Measurements from ENCODE around the gene KCNQ2. TPM values are rescaled to one million over a fixed set of nuclear protein-coding genes. Genes with fewer than 3 reads are reported as not detected.
A peak's percentile ranks its signal among the peaks of the same experiment; 100 is the strongest.

Gene KCNQ2
- total and polyA plus RNA-seq, 8 donors, result 0.54 to 12.5 (median 1.5) TPM

DNA sequence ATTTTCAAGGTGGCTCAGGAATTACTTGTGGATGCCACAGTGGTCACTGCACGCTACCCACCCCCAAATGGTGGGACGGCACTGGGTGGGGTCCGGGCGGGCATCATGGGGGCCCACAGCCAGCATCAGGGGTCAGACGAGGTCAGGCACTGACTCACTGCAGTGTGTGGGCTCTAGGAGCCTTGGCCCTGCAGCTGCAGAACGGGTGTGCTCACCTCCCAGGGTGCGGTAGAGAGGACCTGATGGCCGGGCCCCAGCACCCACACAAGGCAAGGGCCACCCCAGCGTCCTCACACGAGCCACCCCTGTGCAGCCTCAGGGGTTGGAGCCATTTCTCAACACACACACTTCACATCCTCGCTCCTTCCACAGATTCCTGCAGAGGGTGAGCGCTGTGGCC lies 34.3 kb downstream of the KCNQ2 start:
- intact Hi-C loops (cut with DNase I), result no loop called here
- FAIRE-seq (no peak), DNase-seq (no peak), ATAC-seq (no peak)
- 50 to 54% methylated on average over 12 of the region's 12 CpGs for WGBS, 2 donors
- TF ChIP-seq, protein P1, sequence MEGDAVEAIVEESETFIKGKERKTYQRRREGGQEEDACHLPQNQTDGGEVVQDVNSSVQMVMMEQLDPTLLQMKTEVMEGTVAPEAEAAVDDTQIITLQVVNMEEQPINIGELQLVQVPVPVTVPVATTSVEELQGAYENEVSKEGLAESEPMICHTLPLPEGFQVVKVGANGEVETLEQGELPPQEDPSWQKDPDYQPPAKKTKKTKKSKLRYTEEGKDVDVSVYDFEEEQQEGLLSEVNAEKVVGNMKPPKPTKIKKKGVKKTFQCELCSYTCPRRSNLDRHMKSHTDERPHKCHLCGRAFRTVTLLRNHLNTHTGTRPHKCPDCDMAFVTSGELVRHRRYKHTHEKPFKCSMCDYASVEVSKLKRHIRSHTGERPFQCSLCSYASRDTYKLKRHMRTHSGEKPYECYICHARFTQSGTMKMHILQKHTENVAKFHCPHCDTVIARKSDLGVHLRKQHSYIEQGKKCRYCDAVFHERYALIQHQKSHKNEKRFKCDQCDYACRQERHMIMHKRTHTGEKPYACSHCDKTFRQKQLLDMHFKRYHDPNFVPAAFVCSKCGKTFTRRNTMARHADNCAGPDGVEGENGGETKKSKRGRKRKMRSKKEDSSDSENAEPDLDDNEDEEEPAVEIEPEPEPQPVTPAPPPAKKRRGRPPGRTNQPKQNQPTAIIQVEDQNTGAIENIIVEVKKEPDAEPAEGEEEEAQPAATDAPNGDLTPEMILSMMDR (IDR thresholded peaks at IDR 0.05), result no peak
- H3K4me3 ChIP-seq, result no peak overlapping the region
- no peaks in the 10 kb centered on the region for H3K27me3 ChIP-seq
- no peaks in the 10 kb centered on the region for H3K4me1 ChIP-seq
- H3K9me3 ChIP-seq, result no peaks in the 10 kb centered on the region
- H3K27ac ChIP-seq, result no peak overlapping the region
- no peaks in the 10 kb centered on the region for H3K36me3 ChIP-seq

DNA sequence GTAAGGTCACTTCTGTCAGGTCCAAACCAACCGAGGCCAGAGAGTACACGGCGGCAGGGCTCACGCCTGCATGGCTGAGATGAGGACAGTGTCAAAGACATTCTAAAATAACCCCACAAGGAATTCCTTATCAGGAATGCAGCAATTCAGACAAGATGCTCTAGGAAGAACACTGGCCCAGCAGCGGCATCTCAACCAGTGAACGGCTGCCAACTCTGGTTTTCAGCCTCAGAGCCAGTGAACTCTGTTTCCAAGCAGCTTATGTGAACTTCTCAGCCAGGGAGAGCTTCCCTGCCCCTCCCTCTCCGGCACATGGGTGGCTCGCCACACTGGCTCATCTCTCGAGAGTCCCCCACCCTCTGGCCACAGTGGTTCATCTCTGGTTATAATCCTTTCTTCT lies 36.9 kb downstream of the KCNQ2 start:
- no peak overlapping the region for H3K27ac ChIP-seq
- no peaks in the 10 kb centered on the region for H3K9me3 ChIP-seq
- 53 to 62% methylated on average over 9 of the region's 9 CpGs for WGBS, 2 donors
- H3K4me1 ChIP-seq, result no peaks in the 10 kb centered on the region
- FAIRE-seq, result no peak
- ATAC-seq, result no peak
- no peak for DNase-seq
- TF ChIP-seq, protein P1 (IDR thresholded peaks at IDR 0.05), result no peak
- no peak overlapping the region for H3K4me3 ChIP-seq
- H3K36me3 ChIP-seq, result no peaks in the 10 kb centered on the region
- intact Hi-C loops (cut with DNase I), result no loop called here
- no peaks in the 10 kb centered on the region for H3K27me3 ChIP-seq

DNA sequence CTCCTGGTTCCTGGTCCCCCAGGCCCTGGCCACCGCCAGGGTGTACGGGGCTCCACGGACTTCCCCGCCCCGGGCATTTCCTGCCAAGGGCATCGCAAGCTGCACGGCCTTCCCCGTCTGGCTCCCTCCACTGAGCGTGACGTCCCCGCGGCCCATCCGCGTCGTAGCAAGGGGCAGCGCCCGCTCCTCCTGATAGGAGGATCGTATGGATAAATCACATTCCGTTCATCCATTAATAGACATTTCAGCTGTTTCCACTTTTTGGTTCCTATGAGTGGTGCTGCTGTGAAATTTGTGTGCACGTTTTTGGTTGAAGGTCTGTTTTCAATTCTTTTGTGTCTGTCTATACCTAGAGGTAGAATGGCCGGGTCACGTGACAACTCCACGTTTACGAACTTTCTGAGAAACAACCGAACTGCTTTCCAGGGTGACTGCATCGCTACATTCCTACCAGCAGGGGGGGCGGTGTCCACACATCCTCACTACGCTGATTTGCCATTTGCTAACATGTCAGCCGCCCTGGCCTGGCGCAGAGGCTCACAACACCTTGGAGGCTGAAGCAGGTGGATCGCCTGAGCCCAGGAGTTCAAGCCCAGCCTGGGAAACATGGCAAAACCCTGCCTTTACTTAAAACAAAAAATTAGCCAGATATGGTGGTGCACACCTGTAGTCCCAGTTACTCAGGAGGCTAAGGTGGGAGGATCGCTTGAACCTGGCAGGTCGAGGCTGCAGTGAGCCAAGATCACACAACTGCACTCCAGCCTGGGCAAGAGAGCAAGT lies 37.7 kb downstream of the KCNQ2 start:
- peak in 3 of 4 donors; percentile 43 to 67 (median 63) for ATAC-seq
- no peaks in the 10 kb centered on the region for H3K4me1 ChIP-seq
- H3K27ac ChIP-seq, result no peak overlapping the region
- WGBS, 2 donors, result 50 to 53% methylated on average over 33 of the region's 33 CpGs
- no peaks in the 10 kb centered on the region for H3K27me3 ChIP-seq
- no peak overlapping the region for H3K4me3 ChIP-seq
- TF ChIP-seq, protein P1 (IDR thresholded peaks at IDR 0.05), result peak in 3 of 4 donors; percentile 42 to 56 (median 52)
- intact Hi-C loops (cut with DNase I), result no loop called here
- DNase-seq, result no peak
- no peaks in the 10 kb centered on the region for H3K36me3 ChIP-seq
- no peak for FAIRE-seq
- no peaks in the 10 kb centered on the region for H3K9me3 ChIP-seq

DNA sequence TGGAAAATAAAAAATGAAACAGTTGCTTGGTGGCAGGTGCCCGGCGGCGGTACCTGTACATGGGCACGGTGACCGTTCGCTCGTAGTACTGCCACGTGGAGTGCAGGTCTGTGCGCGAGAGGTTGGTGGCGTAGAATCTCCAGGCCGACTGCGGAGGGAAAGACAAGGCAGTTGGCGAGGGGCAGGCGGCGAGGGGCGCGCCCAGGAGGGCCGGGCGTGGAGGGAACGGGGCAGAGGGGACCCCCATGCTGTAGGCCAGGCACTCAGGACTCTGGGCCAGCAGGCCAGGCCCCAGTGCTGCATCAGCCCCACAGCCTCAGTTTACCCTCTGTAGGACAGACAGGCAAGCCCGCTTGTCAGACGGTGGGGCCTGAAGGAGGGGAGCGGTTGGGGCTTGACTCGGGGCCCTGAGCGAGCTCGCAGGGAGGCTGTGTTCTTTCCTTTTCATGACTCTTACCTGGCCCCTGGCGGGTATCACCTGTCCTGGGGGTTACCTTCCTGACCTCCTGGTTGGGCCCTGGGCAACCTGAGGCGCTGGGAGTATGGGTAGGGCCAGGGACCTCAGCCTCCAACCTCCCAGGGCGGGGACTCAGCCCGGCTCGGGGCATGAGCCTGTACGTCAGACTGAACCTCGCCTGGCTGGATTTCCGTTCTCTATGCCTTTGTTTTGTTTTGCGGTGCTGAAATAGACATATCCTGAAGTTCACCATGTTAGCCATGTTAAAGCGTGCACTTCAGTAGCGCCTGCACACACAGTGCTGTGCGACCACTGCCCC lies 38.5 kb downstream of the KCNQ2 start:
- intact Hi-C loops (cut with DNase I), result no loop called here
- no peaks in the 10 kb centered on the region for H3K9me3 ChIP-seq
- H3K4me3 ChIP-seq, result no peak overlapping the region
- ATAC-seq, result no peak
- no peaks in the 10 kb centered on the region for H3K36me3 ChIP-seq
- WGBS, 2 donors, result 80 to 89% methylated on average over 39 of the region's 39 CpGs
- TF ChIP-seq, protein P1 (IDR thresholded peaks at IDR 0.05), result no peak
- DNase-seq, result no peak
- no peak for FAIRE-seq
- H3K27me3 ChIP-seq, result no peaks in the 10 kb centered on the region
- H3K4me1 ChIP-seq, result no peaks in the 10 kb centered on the region
- H3K27ac ChIP-seq, result no peak overlapping the region

DNA sequence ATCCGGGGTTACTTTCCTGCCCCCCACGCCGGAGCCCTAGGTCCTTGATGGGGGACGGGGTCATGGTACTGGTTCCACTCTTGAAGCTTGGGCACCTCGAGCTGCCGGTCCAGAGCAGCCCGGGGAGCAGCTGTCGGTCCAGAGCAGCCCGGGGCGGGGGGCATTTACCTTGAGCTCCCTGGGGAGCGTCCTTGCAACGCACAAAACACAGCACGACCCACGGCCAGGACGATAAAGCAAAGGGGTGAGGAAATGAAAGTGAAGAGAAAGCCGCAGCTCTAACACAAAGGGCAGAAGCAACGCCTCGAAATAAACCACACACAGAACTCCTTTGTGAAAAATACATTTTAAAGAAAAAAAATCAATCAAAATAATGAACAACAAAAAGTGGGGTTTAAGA lies 39.1 kb downstream of the KCNQ2 start:
- Histone ChIP-seq H3K27ac (no peak overlapping the region), H3K36me3 (no peaks in the 10 kb centered on the region), H3K27me3 (no peaks in the 10 kb centered on the region), H3K4me3 (no peak overlapping the region), H3K9me3 (no peaks in the 10 kb centered on the region), H3K4me1 (no peaks in the 10 kb centered on the region)
- DNase-seq, result no peak
- no peak for ATAC-seq
- no peak for FAIRE-seq
- 70 to 77% methylated on average over 18 of the region's 18 CpGs for WGBS, 2 donors
- TF ChIP-seq, protein P1 (IDR thresholded peaks at IDR 0.05), result no peak
- intact Hi-C loops (cut with DNase I), result no loop called here
